ENCODE results near the gene ATF7. TPM values are rescaled to one million over a fixed set of nuclear protein-coding genes. Genes with fewer than 3 reads are reported as not detected.
A peak's percentile ranks its signal among the peaks of the same experiment; 100 is the strongest.
"Not testable (repeated sequence)": the region's sequence is repeated elsewhere in the genome, so short reads cannot be mapped to it uniquely, and the experiment has no call there.

Gene ATF7
- total RNA-seq, 1 donor from 2014 or later = 42.2 TPM

- no peak for TF ChIP-seq CTCF (conservative IDR thresholded peaks at IDR 0.05)
- peaks cover 11% of the 10 kb centered on the region for H3K4me1 Mint-ChIP-seq (ENCODE audit: unreplicated experiment)
- peaks cover 20% of the 10 kb centered on the region for H3K36me3 Mint-ChIP-seq
- no peaks in the 10 kb centered on the region for H3K9me3 Mint-ChIP-seq
- DNase-seq (ENCODE audit: extremely low spot score, unreplicated experiment) = no peak
- peak overlapping the region; percentile 15 for H3K4me3 Mint-ChIP-seq
- no peaks in the 10 kb centered on the region for H3K27me3 Mint-ChIP-seq
- peak overlapping the region; percentile 81 for H3K27ac Mint-ChIP-seq
These were observed 142.8 kb downstream of the ATF7 start for GRCh38 chr12:53483225-53483978.

- Mint-ChIP-seq H3K36me3 (peaks cover 20% of the 10 kb centered on the region), H3K4me1 (ENCODE audit: unreplicated experiment) (peaks cover 11% of the 10 kb centered on the region), H3K27ac (peak overlapping the region; percentile 81)
These were observed 143.5 kb downstream of the ATF7 start for GRCh38 chr12:53482626-53483168.

GRCh38 chr12:53481939-53482586 is 144.1 kb downstream of the ATF7 start:
- H3K36me3 Mint-ChIP-seq = peaks cover 21% of the 10 kb centered on the region
- H3K27me3 Mint-ChIP-seq = no peaks in the 10 kb centered on the region
- H3K4me1 Mint-ChIP-seq (ENCODE audit: unreplicated experiment) = peaks cover 11% of the 10 kb centered on the region
- H3K9me3 Mint-ChIP-seq = no peaks in the 10 kb centered on the region
- H3K27ac Mint-ChIP-seq = peak overlapping the region; percentile 63
- peak; percentile 58 for TF ChIP-seq CTCF (conservative IDR thresholded peaks at IDR 0.05)
- no peak for DNase-seq (ENCODE audit: extremely low spot score, unreplicated experiment)
- H3K4me3 Mint-ChIP-seq = no peak overlapping the region

More at GRCh38 chr12:53482626-53483168, 143.5 kb downstream of the ATF7 start:
- H3K9me3 Mint-ChIP-seq = no peaks in the 10 kb centered on the region
- H3K27me3 Mint-ChIP-seq = no peaks in the 10 kb centered on the region
- no peak for TF ChIP-seq CTCF (conservative IDR thresholded peaks at IDR 0.05)
- DNase-seq (ENCODE audit: extremely low spot score, unreplicated experiment) = no peak
- no peak overlapping the region for H3K4me3 Mint-ChIP-seq

- Mint-ChIP-seq H3K36me3 (peaks cover 27% of the 10 kb centered on the region), H3K27ac (peak overlapping the region; percentile 59), H3K4me1 (ENCODE audit: unreplicated experiment) (peaks cover 11% of the 10 kb centered on the region)
- DNase-seq (ENCODE audit: extremely low spot score, unreplicated experiment); H3K4me3 Mint-ChIP-seq; H3K9me3 Mint-ChIP-seq; H3K27me3 Mint-ChIP-seq: not testable (repeated sequence)
These were observed 144.7 kb downstream of the ATF7 start for GRCh38 chr12:53481458-53481857.

- H3K27ac Mint-ChIP-seq = peak overlapping the region; percentile 59
- no peak for DNase-seq (ENCODE audit: extremely low spot score, unreplicated experiment)
- H3K36me3 Mint-ChIP-seq = peaks cover 33% of the 10 kb centered on the region
These were observed 145.4 kb downstream of the ATF7 start for GRCh38 chr12:53480491-53481442.

More at GRCh38 chr12:53480491-53481442, 145.4 kb downstream of the ATF7 start:
- Mint-ChIP-seq H3K4me3 (no peak overlapping the region), H3K27me3 (no peaks in the 10 kb centered on the region), H3K4me1 (ENCODE audit: unreplicated experiment) (peaks cover 11% of the 10 kb centered on the region), H3K9me3 (no peaks in the 10 kb centered on the region)
- TF ChIP-seq CTCF (conservative IDR thresholded peaks at IDR 0.05) = no peak
